HG03066 (cell line): ENCODE data around the gene AVPR2.
A peak's percentile ranks its signal among the peaks of the same experiment; 100 is the strongest.

Experiments used
- ATAC-seq: cut with Tn5 transposase; IDR thresholded peaks from one replicate; pipeline ENCODE4 v1.9.1; 2021; ENCODE audit warnings: low read depth; ENCODE audit not compliant: unreplicated experiment

The AVPR2 gene

GRCh38 chrX:153929576-153929975 lies 25.1 kb downstream of the AVPR2 start:
- no peak for ATAC-seq

GRCh38 chrX:153930011-153930910 lies 25.8 kb downstream of the AVPR2 start:
- ATAC-seq: no peak

GRCh38 chrX:153931151-153931550 lies 26.7 kb downstream of the AVPR2 start:
- no peak for ATAC-seq

GRCh38 chrX:153931748-153932147 lies 27.3 kb downstream of the AVPR2 start:
- no peak for ATAC-seq

- ATAC-seq: no peak
These were observed 27.9 kb downstream of the AVPR2 start for GRCh38 chrX:153932220-153932915.

GRCh38 chrX:153933748-153934147 lies 29.3 kb downstream of the AVPR2 start:
- ATAC-seq: no peak

- ATAC-seq: no peak
These were observed 29.8 kb downstream of the AVPR2 start for GRCh38 chrX:153934148-153934761.

- peak; percentile 90 for ATAC-seq
These were observed 30.4 kb downstream of the AVPR2 start, which contains the start of gene NAA10 for GRCh38 chrX:153934762-153935325. Gene NAA10 (minus strand): TSS chrX:153935037. CDS start chrX:153934904, 133 bp downstream.

GRCh38 chrX:153935326-153935851 lies 30.9 kb downstream of the AVPR2 start:
- no peak for ATAC-seq

- no peak for ATAC-seq
These were observed 32.6 kb downstream of the AVPR2 start for GRCh38 chrX:153937056-153937455.

- no peak for ATAC-seq
These were observed 33.8 kb downstream of the AVPR2 start for GRCh38 chrX:153938226-153938786.

GRCh38 chrX:153939573-153939972 lies 35.1 kb downstream of the AVPR2 start:
- ATAC-seq: no peak

- ATAC-seq: no peak
These were observed 37.1 kb downstream of the AVPR2 start for GRCh38 chrX:153941336-153942252.

GRCh38 chrX:153944140-153944799 lies 39.8 kb downstream of the AVPR2 start, which contains the start of gene RENBP:
Gene RENBP (minus strand): TSS chrX:153944643. CDS start chrX:153944610, 33 bp downstream.
- no peak for ATAC-seq

GRCh38 chrX:153944800-153945150 lies 40.3 kb downstream of the AVPR2 start:
- no peak for ATAC-seq

- ATAC-seq: no peak
These were observed 41.8 kb downstream of the AVPR2 start for GRCh38 chrX:153945956-153946943.

GRCh38 chrX:153947009-153947769 lies 42.7 kb downstream of the AVPR2 start:
- no peak for ATAC-seq
